ENCODE measurements around the gene CXCR1. TPM values are rescaled to one million over a fixed set of nuclear protein-coding genes. Genes with fewer than 3 reads are reported as not detected.

Gene CXCR1
- total RNA-seq, 1 donor from 2014 or later, result not detected

- no peaks in the 10 kb centered on the region for H3K36me3 Mint-ChIP-seq
- no peak for DNase-seq (ENCODE audit: low spot score)
- no peaks in the 10 kb centered on the region for H3K4me1 ChIP-seq
- H3K27me3 ChIP-seq, result no peaks in the 10 kb centered on the region
- H3K4me3 ChIP-seq, result no peak overlapping the region
- no peaks in the 10 kb centered on the region for H3F3A ChIP-seq (ENCODE audit: low read depth)
- H3K9me3 ChIP-seq (ENCODE audit: low read depth), result no peaks in the 10 kb centered on the region
- H3K4me2 ChIP-seq, result no peak overlapping the region
- no peak overlapping the region for H3K27ac Mint-ChIP-seq
- no peaks in the 10 kb centered on the region for H3K79me2 ChIP-seq (ENCODE audit: low read depth)
- H2AFZ ChIP-seq (replicated peaks), result no peak overlapping the region
- H3K9me3 Mint-ChIP-seq, result no peaks in the 10 kb centered on the region
- H3K36me3 ChIP-seq, result no peaks in the 10 kb centered on the region
- H3K9ac ChIP-seq, result no peak overlapping the region
- H3K4me3 Mint-ChIP-seq, result no peak overlapping the region
- H3K27me3 Mint-ChIP-seq (ENCODE audit: insufficient read depth, low read depth), result peaks cover 25% of the 10 kb centered on the region
- no peaks in the 10 kb centered on the region for H3K4me1 Mint-ChIP-seq
- TF ChIP-seq EZH2phosphoT487 (IDR thresholded peaks at IDR 0.05) (no peak), EZH2 (IDR thresholded peaks at IDR 0.05) (no peak)
- TF ChIP-seq, protein P1, sequence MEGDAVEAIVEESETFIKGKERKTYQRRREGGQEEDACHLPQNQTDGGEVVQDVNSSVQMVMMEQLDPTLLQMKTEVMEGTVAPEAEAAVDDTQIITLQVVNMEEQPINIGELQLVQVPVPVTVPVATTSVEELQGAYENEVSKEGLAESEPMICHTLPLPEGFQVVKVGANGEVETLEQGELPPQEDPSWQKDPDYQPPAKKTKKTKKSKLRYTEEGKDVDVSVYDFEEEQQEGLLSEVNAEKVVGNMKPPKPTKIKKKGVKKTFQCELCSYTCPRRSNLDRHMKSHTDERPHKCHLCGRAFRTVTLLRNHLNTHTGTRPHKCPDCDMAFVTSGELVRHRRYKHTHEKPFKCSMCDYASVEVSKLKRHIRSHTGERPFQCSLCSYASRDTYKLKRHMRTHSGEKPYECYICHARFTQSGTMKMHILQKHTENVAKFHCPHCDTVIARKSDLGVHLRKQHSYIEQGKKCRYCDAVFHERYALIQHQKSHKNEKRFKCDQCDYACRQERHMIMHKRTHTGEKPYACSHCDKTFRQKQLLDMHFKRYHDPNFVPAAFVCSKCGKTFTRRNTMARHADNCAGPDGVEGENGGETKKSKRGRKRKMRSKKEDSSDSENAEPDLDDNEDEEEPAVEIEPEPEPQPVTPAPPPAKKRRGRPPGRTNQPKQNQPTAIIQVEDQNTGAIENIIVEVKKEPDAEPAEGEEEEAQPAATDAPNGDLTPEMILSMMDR (IDR thresholded peaks at IDR 0.05), result no peak
- no peaks in the 10 kb centered on the region for H4K20me1 ChIP-seq (ENCODE audit: low read depth)
- no peak overlapping the region for H3K27ac ChIP-seq
Observed at GRCh38 chr2:218161644-218162043, 5.1 kb downstream of the CXCR1 start.

- Mint-ChIP-seq H3K4me1 (no peaks in the 10 kb centered on the region), H3K27ac (no peak overlapping the region), H3K9me3 (no peaks in the 10 kb centered on the region), H3K36me3 (no peaks in the 10 kb centered on the region), H3K27me3 (ENCODE audit: insufficient read depth, low read depth) (peaks cover 11% of the 10 kb centered on the region), H3K4me3 (no peak overlapping the region)
- no peaks in the 10 kb centered on the region for H3K4me1 ChIP-seq
- no peak overlapping the region for H2AFZ ChIP-seq (replicated peaks)
- H3F3A ChIP-seq (ENCODE audit: low read depth), result no peaks in the 10 kb centered on the region
- no peak overlapping the region for H3K4me2 ChIP-seq
- H3K79me2 ChIP-seq (ENCODE audit: low read depth), result no peaks in the 10 kb centered on the region
- H4K20me1 ChIP-seq (ENCODE audit: low read depth), result no peaks in the 10 kb centered on the region
- DNase-seq (ENCODE audit: low spot score), result no peak
- no peaks in the 10 kb centered on the region for H3K9me3 ChIP-seq (ENCODE audit: low read depth)
- no peaks in the 10 kb centered on the region for H3K36me3 ChIP-seq
- no peak overlapping the region for H3K27ac ChIP-seq
- TF ChIP-seq, protein P1 (IDR thresholded peaks at IDR 0.05), result no peak
- H3K9ac ChIP-seq, result no peak overlapping the region
- no peak overlapping the region for H3K4me3 ChIP-seq
- H3K27me3 ChIP-seq, result no peaks in the 10 kb centered on the region
Observed at GRCh38 chr2:218155953-218156479, 10.7 kb downstream of the CXCR1 start.

DNA sequence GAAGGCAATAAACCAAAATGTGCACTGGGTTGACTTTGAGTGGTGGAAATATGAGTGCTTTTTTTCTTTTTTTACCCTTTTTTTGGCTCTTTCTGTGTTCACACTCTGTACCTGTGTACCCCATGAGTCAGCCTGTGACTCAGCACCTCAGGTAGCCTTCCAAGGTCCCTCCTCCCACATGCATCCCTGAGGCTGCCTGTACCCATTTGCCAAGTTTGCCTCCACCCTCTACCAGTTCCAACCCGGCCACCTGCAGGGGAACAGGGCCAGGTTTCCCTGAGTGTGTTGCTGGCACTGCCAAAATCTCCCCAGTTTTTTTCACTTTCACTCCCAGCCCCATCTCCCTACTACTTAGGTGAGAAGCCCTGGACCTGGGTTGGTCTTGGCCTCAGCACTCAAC is 14.0 kb downstream of the CXCR1 start:
- H4K20me1 ChIP-seq (ENCODE audit: low read depth), result no peaks in the 10 kb centered on the region
- H3K27me3 ChIP-seq, result no peaks in the 10 kb centered on the region
- Mint-ChIP-seq H3K27ac (no peak overlapping the region), H3K4me3 (no peak overlapping the region), H3K9me3 (no peaks in the 10 kb centered on the region), H3K36me3 (no peaks in the 10 kb centered on the region), H3K4me1 (no peaks in the 10 kb centered on the region), H3K27me3 (ENCODE audit: insufficient read depth, low read depth) (peaks cover 3% of the 10 kb centered on the region)
- no peak overlapping the region for H3K4me2 ChIP-seq
- H2AFZ ChIP-seq (replicated peaks), result no peak overlapping the region
- H3F3A ChIP-seq (ENCODE audit: low read depth), result no peaks in the 10 kb centered on the region
- H3K27ac ChIP-seq, result no peak overlapping the region
- no peak overlapping the region for H3K9ac ChIP-seq
- TF ChIP-seq, protein P1 (IDR thresholded peaks at IDR 0.05), result no peak
- no peak for TF ChIP-seq EZH2 (IDR thresholded peaks at IDR 0.05)
- no peak for TF ChIP-seq EZH2phosphoT487 (IDR thresholded peaks at IDR 0.05)
- no peaks in the 10 kb centered on the region for H3K79me2 ChIP-seq (ENCODE audit: low read depth)
- H3K36me3 ChIP-seq, result no peaks in the 10 kb centered on the region
- no peaks in the 10 kb centered on the region for H3K4me1 ChIP-seq
- no peak for DNase-seq (ENCODE audit: low spot score)
- H3K9me3 ChIP-seq (ENCODE audit: low read depth), result no peaks in the 10 kb centered on the region
- no peak overlapping the region for H3K4me3 ChIP-seq

Measured in neural progenitor cell (in vitro differentiated cells).